H1 (cell line): ENCODE measurements around the gene DAPK2. TPM values are rescaled to one million over a fixed set of nuclear protein-coding genes. Genes with fewer than 3 reads are reported as not detected.

Experiments used
- CTCF ChIA-PET: fragments of 300-600 bp; sonication (Branson Sonifier 250); formaldehyde crosslinking; loops from one replicate; lab custom pipeline; 2021; ENCODE audit not compliant: partially characterized antibody; lab: Charles Lee
- POLR2A ChIA-PET: fragments of 300-600 bp; sonication (Branson Sonifier 250); formaldehyde crosslinking; loops from one replicate; lab custom pipeline; 2021; ENCODE audit warnings: inconsistent platforms; ENCODE audit not compliant: partially characterized antibody; lab: Charles Lee
- DNase-seq, 2 experiments: peaks; one replicate each; pipeline versions ENCODE4 v3.0.0 to v3.0.0-alpha.2; 2010 to 2022; ENCODE audit warnings: low spot score in 2 of 2, low read depth in 1 of 2, mixed read lengths in 1 of 2
- FAIRE-seq: peaks from 2 replicates; lab custom pipeline; 2011; peaks lifted over from hg19 to GRCh38; lab: Jason Lieb, UNC
- H2AFZ ChIP-seq: 2 replicates; pipeline ENCODE4 v1.8.1; 2012; ENCODE audit warnings: low read length, inconsistent platforms
- H2AK5ac ChIP-seq: 2 replicates; pipeline ENCODE4 v1.6.1; 2013; ENCODE audit warnings: low read depth, low read length
- H2BK120ac ChIP-seq: replicated peaks from 2 replicates; pipeline ENCODE3; 2013; ENCODE audit warnings: low read depth, low read length, inconsistent platforms
- H2BK12ac ChIP-seq: 2 replicates; pipeline ENCODE4 v1.6.1; 2013; ENCODE audit warnings: low read depth, low read length
- H2BK15ac ChIP-seq: 2 replicates; pipeline ENCODE4 v1.6.1; 2013; ENCODE audit warnings: low read length
- H2BK20ac ChIP-seq: 2 replicates; pipeline ENCODE4 v1.6.1; 2013; ENCODE audit warnings: low read length
- H2BK5ac ChIP-seq: 2 replicates; pipeline ENCODE4 v1.6.1; 2013; ENCODE audit warnings: low read depth, low read length
- H3K14ac ChIP-seq: 2 replicates; pipeline ENCODE4 v1.6.1; 2013; ENCODE audit warnings: inconsistent platforms; ENCODE audit not compliant: insufficient read length
- H3K18ac ChIP-seq: 2 replicates; pipeline ENCODE4 v1.6.1; 2013; ENCODE audit warnings: low read length; ENCODE audit errors: extremely low read depth
- H3K23ac ChIP-seq: 2 replicates; pipeline ENCODE4 v1.6.1; 2013; ENCODE audit warnings: inconsistent platforms; ENCODE audit not compliant: insufficient read length
- H3K23me2 ChIP-seq: 2 replicates; pipeline ENCODE4 v1.6.1; 2013; ENCODE audit warnings: low read depth, low read length
- H3K27ac ChIP-seq: 2 replicates; pipeline ENCODE4 v1.6.1; 2011; ENCODE audit warnings: low read depth, low read length, inconsistent platforms
- H3K27me3 ChIP-seq, 4 experiments: replicated peaks in 1 of 4; 1 replicate in 1 of 4; 2 replicates in 3 of 4; pipeline versions ENCODE4 v1.6.1 to v1.8.1; 2011 to 2013; ENCODE audit warnings: low read length in 3 of 4, mild to moderate bottlenecking in 3 of 4, inconsistent platforms in 2 of 4, mixed read lengths in 2 of 4, moderate library complexity in 1 of 4; ENCODE audit not compliant: control insufficient read depth in 3 of 4, insufficient read depth in 3 of 4; ENCODE audit errors: extremely low read depth in 1 of 4
- H3K36me3 ChIP-seq, 4 experiments: 2 replicates each; pipeline versions ENCODE4 v1.6.1 to v1.8.1; 2011 to 2013; ENCODE audit warnings: mild to moderate bottlenecking in 4 of 4, low read length in 3 of 4, moderate library complexity in 2 of 4, control low read depth in 1 of 4, inconsistent platforms in 1 of 4; ENCODE audit not compliant: insufficient read depth in 4 of 4, control insufficient read depth in 2 of 4
- H3K4ac ChIP-seq: replicated peaks from 2 replicates; pipeline ENCODE3; 2013; ENCODE audit warnings: low read length, low read depth, mixed read lengths, inconsistent platforms; ENCODE audit not compliant: insufficient read length
- H3K4me1 ChIP-seq, 4 experiments: replicated peaks in 1 of 4; 1 replicate in 1 of 4; 2 replicates in 3 of 4; pipeline versions ENCODE4 v1.6.1 to v1.8.1; 2011 to 2013; ENCODE audit warnings: low read length in 3 of 4, inconsistent platforms in 2 of 4, mixed read lengths in 1 of 4; ENCODE audit not compliant: insufficient read depth in 4 of 4, control insufficient read depth in 3 of 4
- H3K4me2 ChIP-seq, 2 experiments: 2 replicates each; pipeline versions ENCODE4 v1.6.1 to v1.8.1; 2011 to 2013; ENCODE audit warnings: low read depth in 2 of 2, low read length in 2 of 2, control low read depth in 1 of 2, inconsistent platforms in 1 of 2, mild to moderate bottlenecking in 1 of 2; ENCODE audit not compliant: insufficient read depth in 1 of 2
- H3K4me3 ChIP-seq, 4 experiments: fragments of 200-600, 300-600 bp in 1 of 4; sonication (generic), shearing (Covaris generic), sonication (Bioruptor Twin) in 1 of 4; 2 replicates each; pipeline versions ENCODE4 v1.5.1 to v1.8.1; 2011 to 2016; ENCODE audit warnings: low read length in 4 of 4, low read depth in 3 of 4, control low read depth in 2 of 4, inconsistent platforms in 2 of 4, mild to moderate bottlenecking in 2 of 4, mixed read lengths in 1 of 4, moderate library complexity in 1 of 4; ENCODE audit not compliant: insufficient read depth in 2 of 4; ENCODE audit errors: extremely low read depth in 1 of 4
- H3K56ac ChIP-seq: replicated peaks from 2 replicates; pipeline ENCODE3; 2013; ENCODE audit warnings: low read depth, mild to moderate bottlenecking, mixed read lengths, low read length, inconsistent platforms; ENCODE audit not compliant: insufficient read length
- H3K79me1 ChIP-seq: 2 replicates; pipeline ENCODE4 v1.6.1; 2013; ENCODE audit warnings: low read depth, low read length, control low read depth
- H3K79me2 ChIP-seq, 2 experiments: 2 replicates each; pipeline versions ENCODE4 v1.6.1 to v1.8.1; 2012 to 2013; ENCODE audit warnings: low read length in 2 of 2, mild to moderate bottlenecking in 2 of 2, inconsistent platforms in 1 of 2; ENCODE audit not compliant: insufficient read depth in 2 of 2, control insufficient read depth in 1 of 2
- H3K9ac ChIP-seq, 4 experiments: replicated peaks in 1 of 4; 1 replicate in 1 of 4; 2 replicates in 3 of 4; pipeline versions ENCODE4 v1.6.1 to v1.8.1; 2011 to 2013; ENCODE audit warnings: low read depth in 3 of 4, low read length in 3 of 4, control low read depth in 2 of 4, mild to moderate bottlenecking in 2 of 4, moderate library complexity in 2 of 4, inconsistent platforms in 1 of 4; ENCODE audit errors: extremely low read depth in 1 of 4
- H3K9me3 ChIP-seq, 2 experiments: 2 replicates each; pipeline versions ENCODE4 v1.6.1 to v1.8.1; 2012 to 2013; ENCODE audit warnings: mild to moderate bottlenecking in 2 of 2, moderate library complexity in 2 of 2, control low read depth in 1 of 2, inconsistent platforms in 1 of 2, low read depth in 1 of 2, low read length in 1 of 2, mixed read lengths in 1 of 2; ENCODE audit not compliant: insufficient read depth in 2 of 2
- H4K20me1 ChIP-seq, 2 experiments: replicated peaks in 1 of 2; 2 replicates each; pipeline versions ENCODE3 to v1.8.1; 2011 to 2013; ENCODE audit warnings: inconsistent platforms in 2 of 2, low read length in 2 of 2, mild to moderate bottlenecking in 1 of 2; ENCODE audit not compliant: insufficient read depth in 2 of 2, control insufficient read depth in 1 of 2
- H4K5ac ChIP-seq: 2 replicates; pipeline ENCODE4 v1.6.1; 2013; ENCODE audit warnings: low read length, low read depth, mixed read lengths, inconsistent platforms; ENCODE audit not compliant: insufficient read length
- H4K8ac ChIP-seq: 2 replicates; pipeline ENCODE4 v1.8.0; 2013; ENCODE audit warnings: mild to moderate bottlenecking, moderate library complexity, low read length, inconsistent platforms; ENCODE audit not compliant: insufficient read depth; ENCODE audit errors: extremely low read depth
- H4K91ac ChIP-seq: replicated peaks from 2 replicates; pipeline ENCODE3; 2013; ENCODE audit warnings: low read length, mixed read lengths, inconsistent platforms; ENCODE audit not compliant: insufficient read length
- BACH1 ChIP-seq: IDR thresholded peaks from 2 replicates; pipeline ENCODE4 v1.6.1; 2012; ENCODE audit warnings: low read length, improper control_type of control experiment
- BRCA1 ChIP-seq: IDR thresholded peaks from 2 replicates; pipeline ENCODE4 v1.6.1; 2012; ENCODE audit warnings: low read depth, low read length, improper control_type of control experiment
- EZH2 ChIP-seq: fragments of 200-600 bp; sonication (generic); IDR thresholded peaks from 2 replicates; pipeline ENCODE4 v1.7.1; 2012; ENCODE audit warnings: low read depth, mild to moderate bottlenecking, moderate library complexity, low read length, inconsistent platforms; ENCODE audit not compliant: severe bottlenecking
- FOSL1 ChIP-seq: IDR thresholded peaks from 2 replicates; pipeline ENCODE4 v1.6.1; 2011; ENCODE audit warnings: mild to moderate bottlenecking, low read depth, low read length, moderate library complexity; ENCODE audit not compliant: insufficient read depth
- SAP30 ChIP-seq: fragments of 300-600 bp; sonication (generic); IDR thresholded peaks from 2 replicates; pipeline ENCODE4 v1.7.1; 2012; ENCODE audit warnings: low read length, moderate library complexity, mild to moderate bottlenecking, inconsistent platforms; ENCODE audit not compliant: insufficient read depth, insufficient replicate concordance
- ZNF274 ChIP-seq: IDR thresholded peaks from 2 replicates; pipeline ENCODE4 v1.7.0; 2012; ENCODE audit warnings: low read length, borderline replicate concordance; ENCODE audit errors: extremely low read depth
- whole genome bisulfite sequencing, 2 experiments: shearing (Covaris generic) in 1 of 2; methylation state at CpG; one replicate each; pipeline versions ENCODE4 v1.1.6 to v1.1.7; 2013 to 2015; ENCODE audit warnings: low lambda C conversion rate in 2 of 2, mixed read lengths in 2 of 2, inconsistent platforms in 1 of 2, low coverage in 1 of 2, missing lambda C conversion rate in 1 of 2; ENCODE audit not compliant: insufficient replicate concordance in 2 of 2, insufficient coverage in 1 of 2, insufficient read length in 1 of 2; ENCODE audit errors: extremely low coverage in 1 of 2, missing lambda C conversion rate in 1 of 2; 5-methylcytosine and 5-hydroxymethylcytosine counted together
- polyA plus RNA-seq, 7 experiments: library from polyadenylated mRNA; depleted of rRNA in 3 of 7; stranded (reverse) in 5 of 7; unstranded in 2 of 7; fragments of >200 nt in 5 of 7; fragments of 200-250 nt in 2 of 7; gene quantifications; 1 replicate in 5 of 7; 2 replicates in 1 of 7; 4 replicates in 1 of 7; pipeline versions ENCODE4 v1.2.1 to v1.2.3, GENCODE V29; 2011 to 2013; ENCODE audit warnings: missing spikeins in 2 of 7, mixed read lengths in 2 of 7
- total RNA-seq: library from RNA; stranded (reverse); fragmentation: NEBNext Ultra II Directional; extraction: Animal tissue kit (Norgen Biotek cat#: 25700); gene quantifications from 2 replicates; pipeline ENCODE4 v1.2.1, GENCODE V29; 2021
- TF ChIP-seq, protein P1 (sequence below): IDR thresholded peaks from 2 replicates; pipeline ENCODE4 v1.6.1; 2011; ENCODE audit warnings: low read length, improper control_type of control experiment
- TF ChIP-seq, protein P2 (sequence below): IDR thresholded peaks from 2 replicates; pipeline ENCODE4 v1.6.1; 2012; ENCODE audit warnings: low read length, inconsistent platforms

DAPK2 gene
- total and polyA plus RNA-seq, 2 of the 8 experiments (the other 6 are each of a cell fraction or from before 2014, with no cell fraction given), result 1.8 to 2.9 TPM

DNA sequence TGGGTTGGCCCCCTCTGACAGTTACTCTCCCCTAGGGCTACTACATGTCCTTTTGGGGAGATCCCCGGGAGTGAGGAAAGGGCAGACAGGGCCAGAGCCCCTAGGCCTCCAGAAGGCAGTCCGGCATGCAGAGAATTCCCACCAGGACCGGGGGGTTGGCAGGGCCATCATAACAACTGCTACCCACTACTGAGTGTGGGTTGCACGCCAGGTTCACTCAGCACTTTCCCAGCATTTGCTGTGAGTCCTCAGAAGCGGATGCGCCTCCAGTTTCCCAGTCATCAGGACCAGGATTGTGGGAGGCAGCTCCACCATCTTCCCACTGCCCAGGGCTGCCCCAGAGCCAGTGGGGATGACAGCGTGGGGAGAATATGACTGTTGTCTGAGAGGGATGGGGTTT lies 161.3 kb downstream of the DAPK2 start:
- Histone ChIP-seq H4K8ac (peak overlapping the region; percentile 57; the same call in 1 of the 2 replicates), H3K9ac (no peak overlapping the region), H2BK5ac (no peak overlapping the region), H3K23ac (no peak overlapping the region), H4K5ac (no peak overlapping the region), H3K79me1 (no peaks in the 10 kb centered on the region), H3K27me3 (no peaks in the 10 kb centered on the region), H2BK15ac (no peak overlapping the region), H2BK20ac (no peak overlapping the region), H2BK120ac (no peak overlapping the region), H3K23me2 (no peaks in the 10 kb centered on the region), H2BK12ac (no peak overlapping the region), H3K14ac (no peak overlapping the region), H4K20me1 (no peaks in the 10 kb centered on the region), H3K36me3 (no peaks in the 10 kb centered on the region), H3K27ac (no peak overlapping the region; the same call in 1 of the 2 replicates), H2AFZ (no peak overlapping the region), H3K4me1 (peaks cover 0 to 3% (median 3%) of the 10 kb centered on the region in 4 experiments; a peak in 4 of 7 replicates), H3K4ac (no peak overlapping the region), H3K56ac (no peak overlapping the region), H3K79me2 (no peaks in the 10 kb centered on the region), H3K9me3 (no peaks in the 10 kb centered on the region), H3K4me3 (no peak overlapping the region), H3K18ac (no peak overlapping the region), H2AK5ac (no peak overlapping the region), H4K91ac (no peak overlapping the region), H3K4me2 (no peak overlapping the region)
- 95% methylated on average over 7 of the region's 7 CpGs; no CpG with 5 or more reads in 1 of the 2 experiments for WGBS, 2 experiments
- POLR2A ChIA-PET, result no interaction called here
- FAIRE-seq (no peak), DNase-seq (no peak)
- CTCF ChIA-PET, result interaction anchor here (0.6 to 2.9 kb wide), 3 partner anchors 133 to 466 kb away, joined by 3 to 9 read pairs (median 4); no protein-coding TSS in a partner anchor
- no peak for TF ChIP-seq FOSL1
- TF ChIP-seq EZH2, result no peak
- TF ChIP-seq SAP30, result no peak
- TF ChIP-seq, protein P1, sequence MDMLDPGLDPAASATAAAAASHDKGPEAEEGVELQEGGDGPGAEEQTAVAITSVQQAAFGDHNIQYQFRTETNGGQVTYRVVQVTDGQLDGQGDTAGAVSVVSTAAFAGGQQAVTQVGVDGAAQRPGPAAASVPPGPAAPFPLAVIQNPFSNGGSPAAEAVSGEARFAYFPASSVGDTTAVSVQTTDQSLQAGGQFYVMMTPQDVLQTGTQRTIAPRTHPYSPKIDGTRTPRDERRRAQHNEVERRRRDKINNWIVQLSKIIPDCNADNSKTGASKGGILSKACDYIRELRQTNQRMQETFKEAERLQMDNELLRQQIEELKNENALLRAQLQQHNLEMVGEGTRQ, result no peak
- no peak for TF ChIP-seq BACH1
- TF ChIP-seq, protein P2, sequence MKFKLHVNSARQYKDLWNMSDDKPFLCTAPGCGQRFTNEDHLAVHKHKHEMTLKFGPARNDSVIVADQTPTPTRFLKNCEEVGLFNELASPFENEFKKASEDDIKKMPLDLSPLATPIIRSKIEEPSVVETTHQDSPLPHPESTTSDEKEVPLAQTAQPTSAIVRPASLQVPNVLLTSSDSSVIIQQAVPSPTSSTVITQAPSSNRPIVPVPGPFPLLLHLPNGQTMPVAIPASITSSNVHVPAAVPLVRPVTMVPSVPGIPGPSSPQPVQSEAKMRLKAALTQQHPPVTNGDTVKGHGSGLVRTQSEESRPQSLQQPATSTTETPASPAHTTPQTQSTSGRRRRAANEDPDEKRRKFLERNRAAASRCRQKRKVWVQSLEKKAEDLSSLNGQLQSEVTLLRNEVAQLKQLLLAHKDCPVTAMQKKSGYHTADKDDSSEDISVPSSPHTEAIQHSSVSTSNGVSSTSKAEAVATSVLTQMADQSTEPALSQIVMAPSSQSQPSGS, result no peak
- TF ChIP-seq ZNF274, result no peak
- TF ChIP-seq BRCA1, result no peak
